DMS79 (cell line): ENCODE measurements around the gene EARS2.
"Not testable (repeated sequence)": the region's sequence is repeated elsewhere in the genome, so short reads cannot be mapped to it uniquely, and the experiment has no call there.

Experiments
- DNase-seq: peaks from one replicate; lab custom pipeline; 2025; lab: John Stamatoyannopoulos, UW

Gene EARS2

GRCh38 chr16:23527961-23528643 is 29.0 kb downstream of the EARS2 start:
- no peak for DNase-seq

GRCh38 chr16:23524886-23525285 is 32.3 kb downstream of the EARS2 start:
- no peak for DNase-seq

- no peak for DNase-seq
Observed at GRCh38 chr16:23523876-23524385, 33.2 kb downstream of the EARS2 start.

GRCh38 chr16:23523321-23523720 is 33.8 kb downstream of the EARS2 start:
- DNase-seq: no peak

- DNase-seq: no peak
Observed at GRCh38 chr16:23521965-23522364, 35.2 kb downstream of the EARS2 start.

GRCh38 chr16:23521037-23521743 is 36.0 kb downstream of the EARS2 start:
- no peak for DNase-seq

GRCh38 chr16:23520500-23520899 is 36.6 kb downstream of the EARS2 start:
- no peak for DNase-seq

- no peak for DNase-seq
Observed at GRCh38 chr16:23519282-23519681, 37.9 kb downstream of the EARS2 start.

- DNase-seq: no peak
Observed at GRCh38 chr16:23518435-23518891, 38.7 kb downstream of the EARS2 start.

- no peak for DNase-seq
Observed at GRCh38 chr16:23516366-23517137, 40.6 kb downstream of the EARS2 start.

GRCh38 chr16:23515881-23516280 is 41.3 kb downstream of the EARS2 start:
- no peak for DNase-seq

- DNase-seq: no peak
Observed at GRCh38 chr16:23514381-23515152, 42.6 kb downstream of the EARS2 start.

- DNase-seq: no peak
Observed at GRCh38 chr16:23512168-23512695, 44.9 kb downstream of the EARS2 start.

- DNase-seq: no peak
Observed at GRCh38 chr16:23511731-23512130, 45.4 kb downstream of the EARS2 start.

GRCh38 chr16:23510915-23511270 is 46.3 kb downstream of the EARS2 start:
- DNase-seq: not testable (repeated sequence)

- DNase-seq: peak; percentile 40
Observed at GRCh38 chr16:23510164-23510914, 46.8 kb downstream of the EARS2 start, which contains the start of gene GGA2. TSS of gene GGA2 (minus strand) at chr16:23510494. CDS start at chr16:23510411, 83 bp downstream.

GRCh38 chr16:23509782-23510163 is 47.4 kb downstream of the EARS2 start:
- DNase-seq: no peak

GRCh38 chr16:23509441-23509754 is 47.8 kb downstream of the EARS2 start:
- DNase-seq: no peak

- no peak for DNase-seq
Observed at GRCh38 chr16:23508589-23509440, 48.3 kb downstream of the EARS2 start.

GRCh38 chr16:23506606-23506994 is 50.5 kb downstream of the EARS2 start:
- DNase-seq: no peak
